ENCODE measurements around the gene SLC22A15.

- TF ChIP-seq CTCF (conservative IDR thresholded peaks at IDR 0.05; ENCODE audit: low read length) (no peak), EZH2phosphoT487 (IDR thresholded peaks at IDR 0.05; ENCODE audit: borderline replicate concordance, low read depth, low read length) (no peak)
These were observed 36.4 kb downstream of the SLC22A15 start for GRCh38 chr1:116012716-116013115.

Measured in OCI-LY7 (cell line).